ENCODE data around the gene DOC2B. TPM values are rescaled to one million over a fixed set of nuclear protein-coding genes. Genes with fewer than 3 reads are reported as not detected.
"Not testable (repeated sequence)": the region's sequence is repeated elsewhere in the genome, so short reads cannot be mapped to it uniquely, and the experiment has no call there.

DOC2B gene
- polyA plus RNA-seq, 1 donor (not counting 4 experiments of a cell fraction or from before 2014, with no cell fraction given): not detected

DNA sequence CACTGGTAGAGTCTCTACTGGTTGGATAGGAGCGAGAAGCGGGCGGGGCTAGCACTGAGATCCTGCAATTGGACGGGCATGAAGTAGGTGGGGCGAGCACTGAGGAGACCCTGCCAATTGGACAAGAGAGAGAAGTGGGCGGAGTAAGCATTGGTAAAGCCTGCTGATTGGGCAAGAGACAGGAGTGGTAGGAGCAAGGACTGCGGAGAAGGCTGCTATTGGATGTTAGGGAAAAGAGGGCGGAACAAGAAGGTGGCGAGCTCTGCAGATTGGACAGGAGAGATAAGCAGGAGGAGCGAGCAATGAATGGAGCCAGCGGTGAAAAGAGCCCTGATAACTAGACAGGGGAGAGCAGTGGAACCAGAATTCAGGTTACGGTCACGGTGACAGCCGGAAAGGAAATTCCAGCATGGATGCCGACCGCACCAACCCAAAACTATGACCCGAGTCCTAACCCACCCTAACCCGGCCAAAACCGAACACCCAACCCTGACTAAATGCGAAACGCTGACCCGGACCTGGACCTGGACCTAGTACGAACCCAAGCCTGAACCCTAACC is 39.3 kb downstream of the DOC2B start:
- dilution Hi-C loops (cut with MboI; ENCODE audit: extremely low pct_ligation_motif_present, low sequenced_read_pairs): no loop called here
- H3K27ac ChIP-seq (ENCODE audit: control insufficient read depth, insufficient read depth, low read length): no peak overlapping the region
- no peaks in the 10 kb centered on the region for H3K27me3 ChIP-seq (ENCODE audit: control insufficient read depth, extremely low read depth, insufficient read depth, low read length)
- H3K4me3 ChIP-seq (ENCODE audit: control insufficient read depth in 2 of 3, extremely low read depth in 1 of 3, insufficient read depth in 2 of 3, low read depth in 1 of 3, low read length in 3 of 3): no peak overlapping the region
- no peaks in the 10 kb centered on the region for H3K4me1 ChIP-seq (ENCODE audit: control insufficient read depth, extremely low read depth, insufficient read depth, low read length)
- DNase-seq (ENCODE audit: low read depth, low spot score) (no peak), FAIRE-seq (no peak)
- TF ChIP-seq EZH2 (IDR thresholded peaks at IDR 0.05; ENCODE audit: low read length): no peak
- TF ChIP-seq, protein P1, sequence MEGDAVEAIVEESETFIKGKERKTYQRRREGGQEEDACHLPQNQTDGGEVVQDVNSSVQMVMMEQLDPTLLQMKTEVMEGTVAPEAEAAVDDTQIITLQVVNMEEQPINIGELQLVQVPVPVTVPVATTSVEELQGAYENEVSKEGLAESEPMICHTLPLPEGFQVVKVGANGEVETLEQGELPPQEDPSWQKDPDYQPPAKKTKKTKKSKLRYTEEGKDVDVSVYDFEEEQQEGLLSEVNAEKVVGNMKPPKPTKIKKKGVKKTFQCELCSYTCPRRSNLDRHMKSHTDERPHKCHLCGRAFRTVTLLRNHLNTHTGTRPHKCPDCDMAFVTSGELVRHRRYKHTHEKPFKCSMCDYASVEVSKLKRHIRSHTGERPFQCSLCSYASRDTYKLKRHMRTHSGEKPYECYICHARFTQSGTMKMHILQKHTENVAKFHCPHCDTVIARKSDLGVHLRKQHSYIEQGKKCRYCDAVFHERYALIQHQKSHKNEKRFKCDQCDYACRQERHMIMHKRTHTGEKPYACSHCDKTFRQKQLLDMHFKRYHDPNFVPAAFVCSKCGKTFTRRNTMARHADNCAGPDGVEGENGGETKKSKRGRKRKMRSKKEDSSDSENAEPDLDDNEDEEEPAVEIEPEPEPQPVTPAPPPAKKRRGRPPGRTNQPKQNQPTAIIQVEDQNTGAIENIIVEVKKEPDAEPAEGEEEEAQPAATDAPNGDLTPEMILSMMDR (optimal IDR thresholded peaks at IDR 0.05 in 1 of 3, IDR thresholded peaks at IDR 0.05 in 1 of 3, conservative IDR thresholded peaks at IDR 0.05 in 1 of 3; ENCODE audit: extremely low read depth in 1 of 3, insufficient read depth in 2 of 3, low read length in 3 of 3): no peak
- no peaks in the 10 kb centered on the region for H3K9me3 ChIP-seq (ENCODE audit: control insufficient read depth, low read depth, low read length)
- no peaks in the 10 kb centered on the region for H3K36me3 ChIP-seq (ENCODE audit: control insufficient read depth in 2 of 2, extremely low read depth in 1 of 2, insufficient read depth in 2 of 2, low read length in 2 of 2)
- H3K4me2 ChIP-seq (ENCODE audit: control insufficient read depth, extremely low read depth, insufficient read depth, low read depth, low read length): no peak overlapping the region
- H3K79me2 ChIP-seq (ENCODE audit: control insufficient read depth, insufficient read depth, low read length): no peaks in the 10 kb centered on the region
- H4K20me1 ChIP-seq (ENCODE audit: control insufficient read depth, extremely low read depth, insufficient read depth, low read length): no peaks in the 10 kb centered on the region
- no peak overlapping the region for H2AFZ ChIP-seq (ENCODE audit: control insufficient read depth, low read length)
- H3K9ac ChIP-seq (ENCODE audit: control insufficient read depth, extremely low read depth, insufficient read depth, low read length): no peak overlapping the region
- H3K9me1 ChIP-seq (ENCODE audit: control insufficient read depth, extremely low read depth, insufficient read depth, low read length): no peaks in the 10 kb centered on the region

DNA sequence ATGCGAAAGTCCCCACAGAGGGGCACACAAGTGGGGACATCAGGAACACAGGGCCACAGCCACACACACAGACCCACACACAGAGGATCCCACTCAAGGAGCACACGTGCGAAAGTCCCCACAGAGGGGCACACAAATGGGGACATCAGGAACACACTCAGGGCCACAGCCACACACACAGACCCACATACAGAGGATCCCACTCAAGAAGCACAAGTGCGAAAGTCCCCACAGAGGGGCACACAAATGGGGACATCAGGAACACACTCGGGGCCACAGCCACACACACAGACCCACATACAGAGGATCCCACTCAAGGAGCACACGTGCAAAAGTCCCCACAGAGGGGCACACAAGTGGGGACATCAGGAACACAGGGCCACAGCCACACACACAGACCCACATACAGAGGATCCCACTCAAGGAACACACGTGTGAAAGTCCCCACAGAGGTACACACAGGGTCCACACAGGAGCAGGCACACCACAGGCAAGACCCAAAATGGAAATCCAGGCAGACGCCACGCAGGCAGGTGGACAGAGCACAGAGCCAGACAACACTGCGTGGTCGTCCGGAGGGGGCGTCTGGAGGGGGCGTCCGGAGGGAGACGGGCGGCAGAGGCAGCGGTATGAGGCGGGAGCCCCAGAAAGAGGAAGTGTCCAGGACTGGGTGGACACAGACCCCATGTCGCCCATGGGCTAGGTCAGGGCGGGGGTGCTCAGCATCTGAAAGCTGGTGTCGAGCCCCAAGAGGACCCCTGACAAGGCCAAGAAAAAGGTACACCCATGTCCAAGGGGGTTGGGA is 41.8 kb downstream of the DOC2B start:
- H3K27me3 ChIP-seq (ENCODE audit: control insufficient read depth, extremely low read depth, insufficient read depth, low read length); H3K4me3 ChIP-seq (ENCODE audit: control insufficient read depth in 2 of 3, extremely low read depth in 1 of 3, insufficient read depth in 2 of 3, low read depth in 1 of 3, low read length in 3 of 3); H3K4me2 ChIP-seq (ENCODE audit: control insufficient read depth, extremely low read depth, insufficient read depth, low read depth, low read length); dilution Hi-C loops (cut with MboI; ENCODE audit: extremely low pct_ligation_motif_present, low sequenced_read_pairs); H3K27ac ChIP-seq (ENCODE audit: control insufficient read depth, insufficient read depth, low read length); H3K9me1 ChIP-seq (ENCODE audit: control insufficient read depth, extremely low read depth, insufficient read depth, low read length); H3K9me3 ChIP-seq (ENCODE audit: control insufficient read depth, low read depth, low read length); H4K20me1 ChIP-seq (ENCODE audit: control insufficient read depth, extremely low read depth, insufficient read depth, low read length); H2AFZ ChIP-seq (ENCODE audit: control insufficient read depth, low read length); H3K4me1 ChIP-seq (ENCODE audit: control insufficient read depth, extremely low read depth, insufficient read depth, low read length); H3K79me2 ChIP-seq (ENCODE audit: control insufficient read depth, insufficient read depth, low read length); H3K9ac ChIP-seq (ENCODE audit: control insufficient read depth, extremely low read depth, insufficient read depth, low read length); FAIRE-seq; H3K36me3 ChIP-seq (ENCODE audit: control insufficient read depth in 2 of 2, extremely low read depth in 1 of 2, insufficient read depth in 2 of 2, low read length in 2 of 2); DNase-seq (ENCODE audit: low read depth, low spot score): not testable (repeated sequence)

DNA sequence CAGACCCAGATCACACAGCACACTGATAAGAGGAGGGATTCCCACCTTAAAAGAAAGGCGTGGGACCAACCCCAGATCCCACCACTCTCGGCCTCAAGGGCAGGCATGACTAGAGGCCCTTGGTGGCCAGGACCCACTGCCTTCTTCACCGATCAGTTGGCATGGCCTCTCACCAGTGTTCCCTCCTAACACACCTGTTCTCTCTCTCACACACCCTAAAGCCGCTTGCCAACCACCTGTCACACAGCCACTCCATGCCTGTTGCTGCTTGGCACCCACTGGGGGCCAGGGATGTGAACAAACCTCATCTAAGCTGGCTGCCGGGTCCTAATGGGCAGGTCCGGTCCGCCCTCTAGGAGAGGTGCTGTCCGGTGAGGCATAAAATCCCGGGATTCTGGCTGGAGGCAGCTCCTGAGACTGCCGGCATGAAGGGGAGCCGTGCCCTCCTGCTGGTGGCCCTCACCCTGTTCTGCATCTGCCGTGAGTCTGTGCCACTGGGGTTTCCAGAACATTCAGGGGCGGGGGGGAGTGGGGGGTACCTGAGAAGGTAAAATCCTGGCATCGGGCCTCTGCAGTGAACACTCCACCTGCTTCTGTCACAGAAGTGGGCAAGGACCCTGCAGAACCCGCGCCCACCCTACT is 44.2 kb downstream of the DOC2B start, which contains the start of gene SCGB1C2:
Gene SCGB1C2 (plus strand): TSS at position 404 of the 642 bp plus-strand sequence. CDS start 22 bp downstream, at position 426.
- H3K4me3 ChIP-seq (ENCODE audit: control insufficient read depth in 2 of 3, extremely low read depth in 1 of 3, insufficient read depth in 2 of 3, low read depth in 1 of 3, low read length in 3 of 3); H3K9me3 ChIP-seq (ENCODE audit: control insufficient read depth, low read depth, low read length); H3K36me3 ChIP-seq (ENCODE audit: control insufficient read depth in 2 of 2, extremely low read depth in 1 of 2, insufficient read depth in 2 of 2, low read length in 2 of 2); dilution Hi-C loops (cut with MboI; ENCODE audit: extremely low pct_ligation_motif_present, low sequenced_read_pairs); H4K20me1 ChIP-seq (ENCODE audit: control insufficient read depth, extremely low read depth, insufficient read depth, low read length); H3K9me1 ChIP-seq (ENCODE audit: control insufficient read depth, extremely low read depth, insufficient read depth, low read length); H3K9ac ChIP-seq (ENCODE audit: control insufficient read depth, extremely low read depth, insufficient read depth, low read length); H3K4me2 ChIP-seq (ENCODE audit: control insufficient read depth, extremely low read depth, insufficient read depth, low read depth, low read length); H3K4me1 ChIP-seq (ENCODE audit: control insufficient read depth, extremely low read depth, insufficient read depth, low read length); H3K27me3 ChIP-seq (ENCODE audit: control insufficient read depth, extremely low read depth, insufficient read depth, low read length); H3K27ac ChIP-seq (ENCODE audit: control insufficient read depth, insufficient read depth, low read length); H2AFZ ChIP-seq (ENCODE audit: control insufficient read depth, low read length); H3K79me2 ChIP-seq (ENCODE audit: control insufficient read depth, insufficient read depth, low read length); FAIRE-seq; DNase-seq (ENCODE audit: low read depth, low spot score): not testable (repeated sequence)
